Suprapubic skin (tissue), 4 donors: ENCODE data around the gene GAPVD1. TPM values are rescaled to one million over a fixed set of nuclear protein-coding genes. Genes with fewer than 3 reads are reported as not detected.

ENCODE experiments used
- DNase-seq, 2 donors: peaks; one replicate each; pipeline ENCODE4 v3.0.0-alpha.2; 2019; ENCODE audit warnings: low spot score in 2 of 2
- H3K27ac ChIP-seq: fragments of 200-600 bp; sonication (generic); one replicate; pipeline ENCODE4 v1.5.1; 2019
- H3K27me3 ChIP-seq: fragments of 200-600 bp; sonication (generic); one replicate; pipeline ENCODE4 v1.5.1; 2019
- H3K36me3 ChIP-seq: fragments of 200-600 bp; sonication (generic); one replicate; pipeline ENCODE4 v1.5.1; 2019
- H3K4me1 ChIP-seq: fragments of 200-600 bp; sonication (generic); one replicate; pipeline ENCODE4 v1.5.1; 2019
- H3K4me3 ChIP-seq: fragments of 200-600 bp; sonication (generic); one replicate; pipeline ENCODE4 v1.5.1; 2019; ENCODE audit warnings: mild to moderate bottlenecking
- H3K9me3 ChIP-seq: fragments of 200-600 bp; sonication (generic); one replicate; pipeline ENCODE4 v1.5.1; 2019
- EP300 ChIP-seq: sonication (generic); formaldehyde crosslinking; IDR thresholded peaks from one replicate; pipeline ENCODE4 v1.6.1; 2017; ENCODE audit warnings: antibody characterized with exemption
- POLR2A ChIP-seq, 2 donors: fragments of 450-650 bp; IDR thresholded peaks; one replicate each; pipeline ENCODE4 v1.6.1; 2017; ENCODE audit warnings: antibody characterized with exemption in 2 of 2, mild to moderate bottlenecking in 2 of 2, moderate library complexity in 2 of 2
- POLR2AphosphoS5 ChIP-seq, 3 donors: sonication (generic); formaldehyde crosslinking; IDR thresholded peaks; one replicate each; pipeline ENCODE4 v1.6.1; 2017; ENCODE audit warnings: antibody characterized with exemption in 3 of 3
- WGBS: methylation state at CpG from one replicate; pipeline ENCODE4 v1.1.5; 2018; 5-methylcytosine and 5-hydroxymethylcytosine counted together
- total RNA-seq, 4 donors: library from RNA; depleted of rRNA; stranded (reverse); fragments of >200 nt; gene quantifications; one replicate each; pipeline ENCODE4 v1.1.0, GENCODE V29; 2016
- TF ChIP-seq, protein P1 (sequence below), 2 donors: fragments of 200-600 bp in 1 of 2; fragments of 450-650 bp in 1 of 2; sonication (generic) in 1 of 2; IDR thresholded peaks; one replicate each; pipeline ENCODE4 v1.5.1; 2016 to 2019; ENCODE audit warnings: antibody characterized with exemption in 2 of 2, mild to moderate bottlenecking in 1 of 2, moderate library complexity in 1 of 2

Gene GAPVD1
- total RNA-seq, 4 donors from 2014 or later: 49.3 to 87.5 (median 58.7) TPM

DNA sequence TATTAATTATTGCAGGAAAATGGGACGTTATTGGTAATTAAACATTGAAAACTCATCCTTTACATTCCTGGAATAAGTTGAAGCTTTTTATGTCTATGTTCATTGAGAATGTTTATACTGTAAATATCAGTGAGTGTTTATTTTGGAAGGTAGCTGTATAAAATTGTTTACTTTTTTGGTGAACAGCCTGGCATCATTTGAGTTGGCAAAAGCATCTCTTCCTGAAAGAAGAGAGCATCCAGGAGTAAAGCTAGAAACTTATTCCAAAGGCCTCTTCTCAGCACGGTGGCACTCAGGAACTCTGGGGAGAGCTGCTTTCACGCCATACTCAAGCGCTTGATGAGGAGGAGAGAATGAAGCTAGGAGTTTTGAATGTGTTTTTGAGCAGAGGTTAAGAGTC, 79.9 kb downstream of the GAPVD1 start:
- peaks cover 79% of the 10 kb centered on the region for H3K36me3 ChIP-seq
- WGBS: 86% methylated on average over 4 of the region's 4 CpGs

DNA sequence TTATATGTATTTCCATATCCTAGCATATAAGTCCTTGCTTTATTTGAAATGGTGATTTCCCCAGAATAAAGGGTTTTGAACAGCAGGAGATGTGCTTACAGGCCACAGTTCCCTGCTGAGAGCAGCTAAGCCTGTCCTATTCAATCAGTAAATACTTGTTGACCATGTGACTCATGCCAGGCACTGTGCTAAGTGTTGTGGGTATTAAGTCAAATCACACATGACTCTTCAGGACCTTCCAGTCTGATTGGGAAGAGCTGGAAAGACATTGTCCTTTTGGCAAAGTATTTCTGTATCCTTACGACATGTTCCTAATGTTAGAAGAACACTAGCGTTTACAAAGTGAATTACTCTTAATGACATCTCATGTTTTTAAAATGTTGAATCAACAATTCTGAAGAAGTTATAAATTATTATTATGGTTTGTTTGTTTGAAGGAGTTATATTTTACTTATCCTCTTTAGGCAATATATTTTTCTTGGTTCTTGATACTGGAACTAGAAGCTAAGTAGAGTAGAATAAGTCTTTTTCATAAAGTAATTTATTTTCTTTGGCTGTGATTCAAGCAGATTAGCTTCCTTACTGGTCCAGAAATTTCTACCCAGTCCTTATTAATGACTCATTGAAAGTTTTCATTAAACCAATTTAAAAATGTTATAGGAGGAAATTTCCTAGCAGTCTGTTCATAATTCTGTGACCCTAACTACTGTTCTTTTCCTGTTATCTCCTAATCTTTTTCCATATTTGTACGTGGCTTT, 82.1 kb downstream of the GAPVD1 start:
- Histone ChIP-seq H3K4me1 (peaks cover 3% of the 10 kb centered on the region), H3K9me3 (no peaks in the 10 kb centered on the region), H3K27ac (no peak overlapping the region), H3K36me3 (peaks cover 78% of the 10 kb centered on the region), H3K27me3 (no peaks in the 10 kb centered on the region), H3K4me3 (no peak overlapping the region)
- WGBS: 72% methylated on average over 3 of the region's 3 CpGs
- no peak for DNase-seq
- no peak for TF ChIP-seq POLR2A (IDR thresholded peaks at IDR 0.05)
- no peak for TF ChIP-seq EP300
- TF ChIP-seq, protein P1, sequence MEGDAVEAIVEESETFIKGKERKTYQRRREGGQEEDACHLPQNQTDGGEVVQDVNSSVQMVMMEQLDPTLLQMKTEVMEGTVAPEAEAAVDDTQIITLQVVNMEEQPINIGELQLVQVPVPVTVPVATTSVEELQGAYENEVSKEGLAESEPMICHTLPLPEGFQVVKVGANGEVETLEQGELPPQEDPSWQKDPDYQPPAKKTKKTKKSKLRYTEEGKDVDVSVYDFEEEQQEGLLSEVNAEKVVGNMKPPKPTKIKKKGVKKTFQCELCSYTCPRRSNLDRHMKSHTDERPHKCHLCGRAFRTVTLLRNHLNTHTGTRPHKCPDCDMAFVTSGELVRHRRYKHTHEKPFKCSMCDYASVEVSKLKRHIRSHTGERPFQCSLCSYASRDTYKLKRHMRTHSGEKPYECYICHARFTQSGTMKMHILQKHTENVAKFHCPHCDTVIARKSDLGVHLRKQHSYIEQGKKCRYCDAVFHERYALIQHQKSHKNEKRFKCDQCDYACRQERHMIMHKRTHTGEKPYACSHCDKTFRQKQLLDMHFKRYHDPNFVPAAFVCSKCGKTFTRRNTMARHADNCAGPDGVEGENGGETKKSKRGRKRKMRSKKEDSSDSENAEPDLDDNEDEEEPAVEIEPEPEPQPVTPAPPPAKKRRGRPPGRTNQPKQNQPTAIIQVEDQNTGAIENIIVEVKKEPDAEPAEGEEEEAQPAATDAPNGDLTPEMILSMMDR (IDR thresholded peaks at IDR 0.05): no peak
- TF ChIP-seq POLR2AphosphoS5 (IDR thresholded peaks at IDR 0.05): no peak

More for the DNA sequence above, 79.9 kb downstream of the GAPVD1 start:
- H3K27me3 ChIP-seq: no peaks in the 10 kb centered on the region
- H3K4me3 ChIP-seq: no peak overlapping the region
- no peak overlapping the region for H3K27ac ChIP-seq
- no peak for DNase-seq
- TF ChIP-seq POLR2AphosphoS5 (IDR thresholded peaks at IDR 0.05) (no peak), EP300 (no peak), POLR2A (IDR thresholded peaks at IDR 0.05) (no peak)
- TF ChIP-seq, protein P1 (IDR thresholded peaks at IDR 0.05): no peak
- no peaks in the 10 kb centered on the region for H3K9me3 ChIP-seq
- H3K4me1 ChIP-seq: peaks cover 3% of the 10 kb centered on the region

DNA sequence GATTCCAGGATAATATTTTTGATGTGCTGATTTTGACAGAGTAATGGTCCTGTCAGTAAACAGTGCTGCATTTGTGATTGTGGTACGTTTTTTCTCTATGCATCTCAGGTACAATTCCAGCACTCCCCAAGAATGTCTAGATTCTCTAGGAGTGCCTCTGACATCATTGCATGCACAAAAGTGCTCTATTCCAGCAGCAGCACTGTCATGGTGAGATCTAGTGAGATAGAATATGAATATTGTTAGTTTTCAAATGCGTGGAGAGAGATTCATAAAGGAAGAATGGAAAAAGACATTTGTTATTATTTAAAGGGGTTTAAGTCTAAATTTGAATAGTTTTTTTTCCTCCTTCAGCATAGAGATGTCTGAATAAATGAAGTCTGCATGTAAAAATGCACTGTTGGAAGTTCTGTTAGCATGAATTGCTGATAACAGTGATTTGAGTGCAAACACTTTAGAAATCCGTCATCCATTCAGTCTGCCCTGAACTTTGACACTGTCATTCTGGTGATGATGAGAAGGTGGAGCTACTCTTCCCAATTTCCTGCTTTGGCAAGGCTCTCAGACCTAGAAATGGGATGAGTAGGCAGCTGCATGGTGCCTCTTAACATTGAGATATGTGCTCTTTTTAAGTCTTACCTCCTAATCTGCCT, 84.6 kb downstream of the GAPVD1 start:
- no peaks in the 10 kb centered on the region for H3K9me3 ChIP-seq
- H3K36me3 ChIP-seq: peaks cover 83% of the 10 kb centered on the region
- no peak overlapping the region for H3K27ac ChIP-seq
- TF ChIP-seq POLR2AphosphoS5 (IDR thresholded peaks at IDR 0.05) (no peak), EP300 (no peak)
- TF ChIP-seq, protein P1 (IDR thresholded peaks at IDR 0.05): no peak
- peaks cover 3% of the 10 kb centered on the region for H3K4me1 ChIP-seq
- DNase-seq: no peak
- no peaks in the 10 kb centered on the region for H3K27me3 ChIP-seq
- WGBS: 95% methylated on average over 3 of the region's 3 CpGs
- H3K4me3 ChIP-seq: no peak overlapping the region

DNA sequence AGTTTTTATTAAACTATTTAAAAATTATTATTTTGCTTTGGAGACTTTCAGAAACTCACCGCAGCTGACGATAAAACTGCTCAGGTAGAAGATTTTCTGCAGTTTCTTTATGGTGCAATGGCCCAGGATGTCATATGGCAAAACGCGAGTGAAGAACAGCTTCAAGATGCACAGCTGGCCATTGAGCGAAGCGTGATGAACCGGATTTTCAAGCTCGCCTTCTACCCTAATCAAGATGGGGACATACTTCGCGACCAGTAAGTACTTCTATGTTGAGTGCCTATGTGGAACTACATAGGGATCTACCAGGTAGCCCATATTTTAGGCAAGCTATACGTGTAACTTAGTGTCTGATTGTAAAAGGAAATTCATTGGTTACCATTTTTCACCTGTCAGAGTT, 94.0 kb downstream of the GAPVD1 start:
- Histone ChIP-seq H3K4me1 (no peaks in the 10 kb centered on the region), H3K36me3 (peaks cover 95% of the 10 kb centered on the region), H3K4me3 (no peak overlapping the region), H3K9me3 (no peaks in the 10 kb centered on the region), H3K27me3 (no peaks in the 10 kb centered on the region), H3K27ac (no peak overlapping the region)
- WGBS: 90% methylated on average over 11 of the region's 11 CpGs
- DNase-seq: no peak
- TF ChIP-seq EP300: no peak
- TF ChIP-seq, protein P1 (IDR thresholded peaks at IDR 0.05): no peak
- no peak for TF ChIP-seq POLR2AphosphoS5 (IDR thresholded peaks at IDR 0.05)
- no peak for TF ChIP-seq POLR2A (IDR thresholded peaks at IDR 0.05)

DNA sequence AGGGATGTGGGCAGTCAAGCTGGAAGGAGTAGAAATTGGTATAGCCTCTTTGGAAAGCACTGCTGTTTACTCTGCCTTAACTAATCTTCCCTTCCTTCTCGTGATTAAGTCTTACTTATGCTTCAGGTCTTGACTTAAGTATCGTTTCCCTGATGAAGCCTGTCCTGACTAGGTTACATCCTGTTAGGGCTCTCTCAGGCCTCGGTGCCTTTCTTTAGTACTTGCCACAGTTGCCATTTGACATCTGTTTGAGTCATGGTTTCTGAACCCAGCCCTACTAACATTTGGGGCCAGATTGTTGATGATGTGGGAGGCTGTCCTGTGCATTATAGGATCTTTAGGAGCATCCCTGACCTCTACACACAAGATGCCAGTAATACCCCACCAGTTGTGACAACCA, 94.4 kb downstream of the GAPVD1 start:
- H3K9me3 ChIP-seq: no peaks in the 10 kb centered on the region
- H3K4me1 ChIP-seq: no peaks in the 10 kb centered on the region
- no peak overlapping the region for H3K27ac ChIP-seq
- no peak overlapping the region for H3K4me3 ChIP-seq
- peaks cover 95% of the 10 kb centered on the region for H3K36me3 ChIP-seq
- WGBS: 91% methylated on average over 3 of the region's 3 CpGs
- no peaks in the 10 kb centered on the region for H3K27me3 ChIP-seq
- DNase-seq: no peak
- no peak for TF ChIP-seq POLR2A (IDR thresholded peaks at IDR 0.05)
- TF ChIP-seq, protein P1 (IDR thresholded peaks at IDR 0.05): no peak
- no peak for TF ChIP-seq EP300
- TF ChIP-seq POLR2AphosphoS5 (IDR thresholded peaks at IDR 0.05): no peak
